K562 (cell line): ENCODE data around the gene TOMT. TPM values are rescaled to one million over a fixed set of nuclear protein-coding genes. Genes with fewer than 3 reads are reported as not detected.

Source experiments
- BHLHE40 ChIP-seq: IDR thresholded peaks from 2 replicates; pipeline ENCODE4 v1.6.1; 2011; ENCODE audit warnings: low read length, improper control_type of control experiment
- COPS2 ChIP-seq: fragments of 450-650 bp; conservative IDR thresholded peaks from 2 replicates; pipeline ENCODE4 v1.6.1; 2016; ENCODE audit warnings: mild to moderate bottlenecking, moderate library complexity
- MCM5 ChIP-seq: fragments of 450-650 bp; IDR thresholded peaks from 2 replicates; pipeline ENCODE4 v1.6.1; 2016; ENCODE audit warnings: low read depth
- NFE2 ChIP-seq: IDR thresholded peaks from 2 replicates; pipeline ENCODE4 v1.6.1; 2014; ENCODE audit warnings: antibody characterized with exemption, low read depth
- NONO ChIP-seq, 2 experiments: fragments of 200-400 bp in 1 of 2; fragments of 450-650 bp in 1 of 2; formaldehyde crosslinking in 1 of 2; IDR thresholded peaks; 2 replicates each; pipeline ENCODE4 v1.6.1; 2017; ENCODE audit warnings: low read depth in 2 of 2, mild to moderate bottlenecking in 2 of 2, moderate library complexity in 2 of 2, low read length in 1 of 2
- POLR2G ChIP-seq: fragments of 200-400 bp; formaldehyde crosslinking; IDR thresholded peaks from 2 replicates; pipeline ENCODE4 v1.6.1; 2017; ENCODE audit warnings: low read depth, mild to moderate bottlenecking, antibody characterized with exemption, low read length, moderate library complexity
- PYGO2 ChIP-seq: fragments of 450-650 bp; IDR thresholded peaks from 2 replicates; pipeline ENCODE4 v1.6.1; 2016; ENCODE audit warnings: mild to moderate bottlenecking, missing genetic modification characterization, moderate library complexity, missing compliant biosample characterization
- ZNF76 ChIP-seq: fragments of 250-450 bp; sonication (Bioruptor Pico); IDR thresholded peaks from 2 replicates; pipeline ENCODE4 v1.4.0; 2020; ENCODE audit warnings: mild to moderate bottlenecking, moderate library complexity, borderline replicate concordance
- polyA plus RNA-seq, 8 experiments: library from polyadenylated mRNA; depleted of rRNA in 4 of 8; stranded (reverse) in 5 of 8; unstranded in 3 of 8; fragments of >200 nt; fragmentation: Nextera tagmentation in 2 of 8; fragmentation: Illumina TruSeq in 1 of 8; extraction: Ambion mirVana in 2 of 8; extraction: Trizol in 1 of 8; gene quantifications; 2 replicates each; pipeline versions ENCODE4 v1.2.1 to v1.2.3, GENCODE V29; 2011 to 2014; ENCODE audit warnings: inconsistent platforms in 1 of 8, missing spikeins in 1 of 8
- total RNA-seq, 7 experiments: library from RNA; depleted of rRNA in 6 of 7; stranded (reverse); fragments of >200 nt in 6 of 7; fragmentation: Illumina TruSeq in 2 of 7; extraction: Trizol in 2 of 7; gene quantifications; 2 replicates each; pipeline versions ENCODE4 v1.2.1 to v1.2.3, GENCODE V29; 2011 to 2021; ENCODE audit warnings: low replicate concordance in 1 of 7
- TF ChIP-seq, protein P1 (sequence below): fragments of 250-450 bp; sonication (Bioruptor Pico); IDR thresholded peaks from 2 replicates; pipeline ENCODE4 v1.5.0; 2021; ENCODE audit warnings: mild to moderate bottlenecking, moderate library complexity
- TF ChIP-seq, protein P2 (sequence below): fragments of 450-650 bp; IDR thresholded peaks from 2 replicates; pipeline ENCODE4 v1.6.1; 2014; ENCODE audit warnings: low read depth, mild to moderate bottlenecking, moderate library complexity, borderline replicate concordance

Gene TOMT
- total and polyA plus RNA-seq, 9 of the 15 experiments (the other 6 are each of a cell fraction or from before 2014, with no cell fraction given) = not detected

DNA sequence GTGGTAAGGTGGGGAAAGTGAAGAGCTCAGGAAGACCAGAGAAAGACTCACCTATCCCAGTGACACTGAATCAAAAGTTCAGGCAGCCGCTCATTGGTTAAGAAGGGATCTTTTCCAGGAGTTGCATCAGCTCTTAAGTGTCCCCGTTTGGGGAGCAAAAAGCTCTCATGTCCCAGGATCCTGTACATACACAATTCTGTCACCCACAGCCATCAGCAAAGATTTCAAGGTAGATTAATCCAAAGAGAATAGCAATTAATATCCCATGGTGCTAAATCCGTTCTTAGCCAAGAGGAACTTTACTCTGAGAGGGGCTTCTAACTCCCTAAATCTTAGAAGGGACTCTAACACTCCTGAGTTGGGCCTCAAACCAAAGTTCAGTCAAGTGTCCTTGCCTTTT is 49.1 kb downstream of the TOMT start (continued):
- TF ChIP-seq, protein P1, sequence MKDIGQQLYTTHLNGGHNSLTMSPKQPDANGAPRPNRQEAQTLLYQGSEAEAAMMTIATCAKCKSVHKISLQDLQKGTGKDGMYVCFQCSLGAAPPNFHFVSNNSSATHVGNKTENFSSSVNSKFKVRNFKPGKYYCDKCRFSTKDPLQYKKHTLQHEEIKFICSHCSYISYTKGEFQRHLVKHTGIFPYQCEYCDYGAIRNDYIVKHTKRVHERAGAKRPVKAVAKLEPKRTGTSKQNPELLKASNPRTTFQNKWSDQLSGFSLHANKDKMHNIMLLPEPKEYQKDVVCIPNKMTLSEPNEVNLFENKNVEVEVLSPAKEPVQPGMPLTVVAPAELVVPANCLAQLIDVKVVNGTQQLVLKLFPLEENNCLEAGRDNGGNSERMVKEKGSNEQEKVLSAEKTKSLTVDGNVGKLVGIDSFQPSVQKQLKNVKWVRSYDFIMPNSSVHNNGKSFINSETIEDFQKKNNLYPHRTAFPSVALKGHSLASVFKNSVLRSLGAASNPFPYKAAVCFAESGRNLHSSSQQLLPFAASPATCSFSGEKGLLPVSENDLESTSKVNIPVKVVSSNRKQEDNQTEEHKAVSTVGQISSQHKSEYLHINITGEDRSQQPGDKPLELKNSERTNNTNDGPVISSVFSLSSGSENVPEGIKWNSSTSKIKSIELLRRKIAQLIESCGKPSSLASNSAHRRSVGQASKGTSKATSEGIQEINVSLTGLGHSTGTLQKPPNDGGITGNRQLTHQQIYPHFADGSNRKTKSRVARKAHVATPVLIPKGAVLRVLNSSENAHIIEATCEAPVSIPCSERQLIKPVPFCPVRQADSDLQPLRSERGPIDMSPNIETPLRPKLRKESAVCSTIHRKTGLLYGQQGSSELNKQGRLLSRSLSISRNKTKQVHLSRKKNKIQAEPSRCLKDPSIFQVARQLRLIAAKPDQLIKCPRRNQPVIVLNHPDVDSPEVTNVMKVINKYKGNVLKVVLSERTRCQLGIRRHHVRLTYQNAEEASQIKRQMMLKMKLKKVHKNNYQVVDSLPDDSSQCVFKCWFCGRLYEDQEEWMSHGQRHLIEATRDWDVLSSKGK (CRISPR knock-in tag) = no peak
- TF ChIP-seq POLR2G = no peak
- no peak for TF ChIP-seq NONO (IDR thresholded peaks at IDR 0.05; ENCODE audit: low read depth in 2 of 2, low read length in 1 of 2)
- TF ChIP-seq, protein P2, sequence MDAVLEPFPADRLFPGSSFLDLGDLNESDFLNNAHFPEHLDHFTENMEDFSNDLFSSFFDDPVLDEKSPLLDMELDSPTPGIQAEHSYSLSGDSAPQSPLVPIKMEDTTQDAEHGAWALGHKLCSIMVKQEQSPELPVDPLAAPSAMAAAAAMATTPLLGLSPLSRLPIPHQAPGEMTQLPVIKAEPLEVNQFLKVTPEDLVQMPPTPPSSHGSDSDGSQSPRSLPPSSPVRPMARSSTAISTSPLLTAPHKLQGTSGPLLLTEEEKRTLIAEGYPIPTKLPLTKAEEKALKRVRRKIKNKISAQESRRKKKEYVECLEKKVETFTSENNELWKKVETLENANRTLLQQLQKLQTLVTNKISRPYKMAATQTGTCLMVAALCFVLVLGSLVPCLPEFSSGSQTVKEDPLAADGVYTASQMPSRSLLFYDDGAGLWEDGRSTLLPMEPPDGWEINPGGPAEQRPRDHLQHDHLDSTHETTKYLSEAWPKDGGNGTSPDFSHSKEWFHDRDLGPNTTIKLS = no peak
- no peak for TF ChIP-seq COPS2
- no peak for TF ChIP-seq MCM5
- 0 out of 2 replicates have a peak, but pooled peaks have one; percentile 8 for TF ChIP-seq ZNF76 (CRISPR knock-in tag)
- TF ChIP-seq NFE2 = no peak
- TF ChIP-seq BHLHE40 = no peak
- peak; percentile 47; the same call in 1 of the 2 replicates for TF ChIP-seq PYGO2 (tag)
